ENCODE results near the gene MBD3L2B. TPM values are rescaled to one million over a fixed set of nuclear protein-coding genes. Genes with fewer than 3 reads are reported as not detected.

MBD3L2B gene
- total RNA-seq, 1 donor from 2014 or later = not detected

- Mint-ChIP-seq H3K27me3 (no peaks in the 10 kb centered on the region), H3K9me3 (peaks cover 3% of the 10 kb centered on the region), H3K4me1 (ENCODE audit: unreplicated experiment) (no peaks in the 10 kb centered on the region), H3K27ac (no peak overlapping the region), H3K36me3 (no peaks in the 10 kb centered on the region), H3K4me3 (no peak overlapping the region)
- TF ChIP-seq CTCF (conservative IDR thresholded peaks at IDR 0.05) = no peak
- no peak for DNase-seq (ENCODE audit: extremely low spot score, unreplicated experiment)
These were observed 51.7 kb downstream of the MBD3L2B start for GRCh38 chr19:6969490-6969889.

Other genes with a start within 250 kb of the MBD3L2B start
- gene VAV1, start 248.7 kb downstream of the MBD3L2B start, total RNA-seq (ENCODE audit: low replicate concordance) = not detected in 2 replicates
- not detected in 2 replicates for gene ADGRE1, start 133.9 kb downstream of the MBD3L2B start, total RNA-seq (ENCODE audit: low replicate concordance)
- not detected in 2 replicates for gene MBD3L5, start 9.1 kb upstream of the MBD3L2B start, total RNA-seq (ENCODE audit: low replicate concordance)
- gene MBD3L4, start 18.7 kb upstream of the MBD3L2B start, total RNA-seq (ENCODE audit: low replicate concordance) = not detected in 2 replicates
- gene MBD3L2, start 27.9 kb upstream of the MBD3L2B start, total RNA-seq (ENCODE audit: low replicate concordance) = not detected in 2 replicates
- not detected in 2 replicates for gene MBD3L3, start 37.2 kb upstream of the MBD3L2B start, total RNA-seq (ENCODE audit: low replicate concordance)
- gene ZNF557, start 48.3 kb upstream of the MBD3L2B start, total RNA-seq (ENCODE audit: low replicate concordance) = 13.7 TPM in 2 replicates